Activated CD4-positive, alpha-beta T cell treated with anti-CD3 and anti-CD28 coated beads for 1 hour (primary cell): ENCODE measurements around the gene SAP130.
"Not testable (repeated sequence)": the region's sequence is repeated elsewhere in the genome, so short reads cannot be mapped to it uniquely, and the experiment has no call there.

ENCODE experiments used
- DNase-seq: peaks from one replicate; pipeline ENCODE4 v3.0.0-alpha.2; 2020

SAP130 gene

GRCh38 chr2:127945281-127945680, 82.6 kb downstream of the SAP130 start:
- DNase-seq: no peak

GRCh38 chr2:127943186-127943585, 84.7 kb downstream of the SAP130 start:
- no peak for DNase-seq

- no peak for DNase-seq
Measured at GRCh38 chr2:127942002-127942401, 85.9 kb downstream of the SAP130 start.

GRCh38 chr2:127941461-127941860, 86.4 kb downstream of the SAP130 start:
- no peak for DNase-seq

GRCh38 chr2:127940641-127941040, 87.2 kb downstream of the SAP130 start:
- DNase-seq: no peak

GRCh38 chr2:127935337-127935736, 92.5 kb downstream of the SAP130 start:
- no peak for DNase-seq

- DNase-seq: no peak
Measured at GRCh38 chr2:127932199-127932876, 95.5 kb downstream of the SAP130 start.

GRCh38 chr2:127929449-127929848, 98.4 kb downstream of the SAP130 start:
- DNase-seq: no peak

- no peak for DNase-seq
Measured at GRCh38 chr2:127927384-127927783, 100.5 kb downstream of the SAP130 start.

GRCh38 chr2:127917916-127918315, 109.9 kb downstream of the SAP130 start:
- no peak for DNase-seq

GRCh38 chr2:127913808-127914457, 113.9 kb downstream of the SAP130 start:
- DNase-seq: no peak

GRCh38 chr2:127911737-127912136, 116.1 kb downstream of the SAP130 start:
- no peak for DNase-seq

- no peak for DNase-seq
Measured at GRCh38 chr2:127910415-127910814, 117.4 kb downstream of the SAP130 start.

- DNase-seq: no peak
Measured at GRCh38 chr2:127909019-127909418, 118.8 kb downstream of the SAP130 start.

- not testable (repeated sequence) for DNase-seq
Measured at GRCh38 chr2:127907733-127908400, 120.0 kb downstream of the SAP130 start.

GRCh38 chr2:127906206-127906926, 121.5 kb downstream of the SAP130 start:
- no peak for DNase-seq

- DNase-seq: no peak
Measured at GRCh38 chr2:127901339-127902056, 126.4 kb downstream of the SAP130 start.

GRCh38 chr2:127897531-127898211, 130.2 kb downstream of the SAP130 start:
- no peak for DNase-seq

- no peak for DNase-seq
Measured at GRCh38 chr2:127893494-127893893, 134.4 kb downstream of the SAP130 start.

- DNase-seq: no peak
Measured at GRCh38 chr2:127893033-127893432, 134.8 kb downstream of the SAP130 start.

GRCh38 chr2:127891811-127892210, 136.0 kb downstream of the SAP130 start:
- DNase-seq: no peak
